GM19193 (cell line): ENCODE measurements around the gene DCANP1.

Source experiments
- POLR2A ChIP-seq: IDR thresholded peaks from 4 replicates; pipeline ENCODE4 v1.6.1; 2011; ENCODE audit not compliant: insufficient read depth, insufficient read length; ENCODE audit errors: extremely low read depth

Gene DCANP1

GRCh38 chr5:135486131-135487036, 39.2 kb upstream of the DCANP1 start:
- TF ChIP-seq POLR2A, result no peak

- TF ChIP-seq POLR2A, result no peak
Measured at GRCh38 chr5:135484674-135485086, 37.5 kb upstream of the DCANP1 start.

GRCh38 chr5:135483254-135483653, 36.1 kb upstream of the DCANP1 start:
- TF ChIP-seq POLR2A, result no peak

- TF ChIP-seq POLR2A, result no peak
Measured at GRCh38 chr5:135482381-135482933, 35.3 kb upstream of the DCANP1 start.

GRCh38 chr5:135481909-135482311, 34.8 kb upstream of the DCANP1 start:
- TF ChIP-seq POLR2A, result no peak

GRCh38 chr5:135481387-135481786, 34.2 kb upstream of the DCANP1 start:
- TF ChIP-seq POLR2A, result no peak

GRCh38 chr5:135480511-135480910, 33.4 kb upstream of the DCANP1 start:
- TF ChIP-seq POLR2A, result no peak

- TF ChIP-seq POLR2A, result no peak
Measured at GRCh38 chr5:135478938-135479337, 31.8 kb upstream of the DCANP1 start.

- TF ChIP-seq POLR2A, result no peak
Measured at GRCh38 chr5:135477613-135478066, 30.5 kb upstream of the DCANP1 start.

GRCh38 chr5:135476615-135477581, 29.8 kb upstream of the DCANP1 start:
- TF ChIP-seq POLR2A, result no peak

- TF ChIP-seq POLR2A, result no peak
Measured at GRCh38 chr5:135473956-135474670, 27.0 kb upstream of the DCANP1 start.

- TF ChIP-seq POLR2A, result no peak
Measured at GRCh38 chr5:135472141-135472540, 25.0 kb upstream of the DCANP1 start.

- no peak for TF ChIP-seq POLR2A
Measured at GRCh38 chr5:135471726-135472125, 24.6 kb upstream of the DCANP1 start.

GRCh38 chr5:135469911-135470310, 22.8 kb upstream of the DCANP1 start:
- TF ChIP-seq POLR2A, result no peak
